ENCODE measurements around the gene CNN1. TPM values are rescaled to one million over a fixed set of nuclear protein-coding genes. Genes with fewer than 3 reads are reported as not detected.

The CNN1 gene
- total and polyA plus RNA-seq, 11 donors = 68.6 to 979 (median 164) TPM

DNA sequence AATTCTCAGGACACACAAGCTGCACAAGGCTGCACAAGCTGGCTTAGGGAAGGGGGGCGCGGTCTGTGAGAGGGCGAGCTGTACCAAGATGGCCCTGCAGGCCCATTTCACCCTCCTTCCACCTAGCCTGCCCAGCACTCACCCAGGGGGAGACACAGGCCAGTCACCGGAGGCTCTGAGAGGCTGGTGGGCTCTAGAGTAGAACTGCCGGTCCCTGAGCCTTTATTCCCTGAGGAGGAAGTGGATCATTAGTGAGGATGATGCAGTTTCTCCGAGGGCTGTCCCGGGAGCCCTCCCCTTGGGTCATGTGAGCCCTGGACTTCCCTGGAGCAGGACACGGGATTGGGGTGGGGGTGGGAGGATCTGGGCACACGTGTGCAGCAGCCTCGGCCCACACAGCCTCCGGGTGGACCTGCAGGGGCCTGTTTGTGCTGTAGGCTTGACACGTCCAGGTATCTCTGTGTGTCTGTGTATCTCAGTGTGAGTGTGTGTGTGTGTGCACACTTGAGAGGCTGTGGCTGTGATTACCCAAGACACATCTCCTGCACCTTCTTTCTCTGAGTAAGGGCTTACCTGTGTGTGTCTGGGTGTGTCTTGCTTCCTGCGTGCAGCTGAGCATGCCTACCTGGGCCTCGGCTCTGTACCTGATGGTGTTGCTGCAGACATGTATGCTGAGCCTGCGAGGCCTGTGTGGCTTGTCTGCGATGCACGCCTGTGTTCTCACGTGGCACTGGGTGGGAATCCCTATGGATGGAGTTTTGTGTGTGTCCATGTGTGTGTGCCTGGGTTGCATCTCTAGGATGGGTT lies 39.0 kb downstream of the CNN1 start, which contains the start of gene ACP5:
Gene ACP5, minus strand, starts transcription at position 195 of the 807 bp plus-strand sequence. CDS start 328 bp downstream, outside the sequence.
- peaks cover 0 to 60% (median 8%) of the 10 kb centered on the region in 12 donors for H3K4me1 ChIP-seq
- WGBS, 4 donors = 61 to 87% (median 70%) methylated on average over 6 to 18 of the region's 18 CpGs
- H3K4me3 ChIP-seq = peak within 1 kb of the TSS; percentile 5 to 59 (median 34)
- DNase-seq = peak in 1 of 5 donors; percentile 47
- intact Hi-C loops (cut with DNase I) = no loop called here
- H3K27me3 ChIP-seq = peaks cover 0 to 22% (median 7%) of the 10 kb centered on the region in 9 donors
- peak; percentile 23 to 48 (median 36) for ATAC-seq
- peak within 1 kb of the TSS in 1 of 12 donors; percentile 87 for H3K27ac ChIP-seq
- H3K9me3 ChIP-seq = no peaks in the 10 kb centered on the region
- TF ChIP-seq, protein P1, sequence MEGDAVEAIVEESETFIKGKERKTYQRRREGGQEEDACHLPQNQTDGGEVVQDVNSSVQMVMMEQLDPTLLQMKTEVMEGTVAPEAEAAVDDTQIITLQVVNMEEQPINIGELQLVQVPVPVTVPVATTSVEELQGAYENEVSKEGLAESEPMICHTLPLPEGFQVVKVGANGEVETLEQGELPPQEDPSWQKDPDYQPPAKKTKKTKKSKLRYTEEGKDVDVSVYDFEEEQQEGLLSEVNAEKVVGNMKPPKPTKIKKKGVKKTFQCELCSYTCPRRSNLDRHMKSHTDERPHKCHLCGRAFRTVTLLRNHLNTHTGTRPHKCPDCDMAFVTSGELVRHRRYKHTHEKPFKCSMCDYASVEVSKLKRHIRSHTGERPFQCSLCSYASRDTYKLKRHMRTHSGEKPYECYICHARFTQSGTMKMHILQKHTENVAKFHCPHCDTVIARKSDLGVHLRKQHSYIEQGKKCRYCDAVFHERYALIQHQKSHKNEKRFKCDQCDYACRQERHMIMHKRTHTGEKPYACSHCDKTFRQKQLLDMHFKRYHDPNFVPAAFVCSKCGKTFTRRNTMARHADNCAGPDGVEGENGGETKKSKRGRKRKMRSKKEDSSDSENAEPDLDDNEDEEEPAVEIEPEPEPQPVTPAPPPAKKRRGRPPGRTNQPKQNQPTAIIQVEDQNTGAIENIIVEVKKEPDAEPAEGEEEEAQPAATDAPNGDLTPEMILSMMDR (IDR thresholded peaks at IDR 0.05) = no peak
- no peak for TF ChIP-seq POLR2A (IDR thresholded peaks at IDR 0.05)
- H3K36me3 ChIP-seq = no peaks in the 10 kb centered on the region

DNA sequence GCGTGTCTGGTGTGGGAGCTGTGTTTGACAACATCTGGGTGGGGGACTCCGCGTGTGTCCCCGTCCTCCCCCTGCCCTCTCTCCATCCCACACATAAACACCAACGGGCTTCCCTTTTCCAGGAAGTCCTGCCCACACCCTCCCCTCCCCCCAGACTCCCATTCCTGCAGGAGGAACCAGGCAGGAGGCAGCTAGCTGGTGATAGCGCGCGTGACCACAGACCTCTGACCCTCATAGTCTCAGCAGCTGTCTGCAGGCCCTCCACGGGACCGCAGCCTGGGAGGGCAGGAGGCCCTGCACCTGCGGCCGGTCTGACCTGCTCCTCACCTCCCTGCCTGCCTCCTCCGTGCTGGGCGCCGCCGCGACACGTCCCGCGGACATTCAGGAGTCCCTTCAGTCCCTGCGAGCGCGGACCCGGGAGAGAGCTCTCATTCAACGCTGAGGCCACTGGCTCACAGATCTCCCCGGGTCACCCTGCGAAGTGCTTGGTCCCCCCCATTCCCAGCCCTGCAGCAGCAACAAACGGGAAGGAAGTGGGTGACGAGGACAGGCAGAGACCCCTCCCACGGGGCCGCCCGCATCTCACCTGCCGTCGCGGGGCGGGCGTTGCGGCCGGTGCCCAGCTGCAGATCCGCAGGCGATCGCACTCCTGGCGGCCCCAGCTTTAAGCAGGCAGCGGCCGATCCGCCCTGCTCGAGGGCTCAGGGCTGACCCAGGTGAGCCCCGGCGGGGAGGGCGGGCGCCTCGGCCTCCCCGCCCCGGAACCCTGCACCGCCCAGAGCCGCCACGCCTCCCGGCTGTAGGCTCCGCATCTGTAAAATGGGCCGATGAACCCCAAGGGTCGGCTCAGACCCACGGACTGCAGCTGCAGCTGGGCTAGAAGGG lies 39.8 kb downstream of the CNN1 start:
- H3K27ac ChIP-seq = peak overlapping the region in 1 of 12 donors; percentile 87
- peaks cover 0 to 67% (median 8%) of the 10 kb centered on the region in 12 donors for H3K4me1 ChIP-seq
- no peaks in the 10 kb centered on the region for H3K36me3 ChIP-seq
- peak in 4 of 5 donors; percentile 57 to 66 (median 62) for DNase-seq
- 19 to 32% (median 25%) methylated on average over 24 to 62 of the region's 62 CpGs for WGBS, 4 donors
- ATAC-seq = peak in 3 of 4 donors; percentile 38 to 46 (median 39)
- no peaks in the 10 kb centered on the region for H3K9me3 ChIP-seq
- H3K27me3 ChIP-seq = peaks cover 0 to 22% (median 7%) of the 10 kb centered on the region in 9 donors
- TF ChIP-seq, protein P1 (IDR thresholded peaks at IDR 0.05) = no peak
- no peak for TF ChIP-seq POLR2A (IDR thresholded peaks at IDR 0.05)
- intact Hi-C loops (cut with DNase I) = no loop called here
- peak overlapping the region; percentile 5 to 59 (median 34) for H3K4me3 ChIP-seq

DNA sequence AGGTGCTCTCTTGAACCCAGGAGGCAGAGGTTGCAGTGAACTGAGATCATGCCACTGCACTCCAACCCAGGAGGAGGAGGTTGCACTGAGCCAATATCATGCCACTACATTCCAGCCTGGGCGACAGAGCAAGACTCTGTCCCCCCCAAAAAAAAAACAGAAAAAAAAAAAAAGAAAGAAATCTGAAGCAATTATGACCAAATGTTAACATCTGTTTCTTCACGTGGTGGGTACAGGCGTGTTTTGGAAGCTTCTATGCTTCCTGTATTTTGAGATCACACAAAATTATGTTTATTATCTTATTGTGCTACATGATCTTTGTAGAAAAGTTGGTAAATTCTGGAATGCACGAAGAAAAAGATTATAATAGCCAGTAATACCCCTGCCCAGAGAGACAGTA lies 41.5 kb downstream of the CNN1 start:
- Histone ChIP-seq H3K27me3 (peaks cover 0 to 22% (median 7%) of the 10 kb centered on the region in 9 donors), H3K27ac (peak overlapping the region in 1 of 12 donors; percentile 87), H3K9me3 (no peaks in the 10 kb centered on the region), H3K4me1 (peaks cover 0 to 76% (median 8%) of the 10 kb centered on the region in 12 donors), H3K36me3 (no peaks in the 10 kb centered on the region), H3K4me3 (no peak overlapping the region)
- TF ChIP-seq, protein P1 (IDR thresholded peaks at IDR 0.05) = no peak
- no peak for TF ChIP-seq POLR2A (IDR thresholded peaks at IDR 0.05)
- WGBS, 4 donors = 71 to 80% (median 73%) methylated on average over 4 of the region's 4 CpGs
- intact Hi-C loops (cut with DNase I) = loop anchor here in 3 of 10 donors (10.0 kb wide), 3 partner anchors 45 to 285 kb away; partner anchors contain the start of genes CNN1 (in 1 of the 3) and TSPAN16 (in 1 of the 3)
- no peak for DNase-seq
- ATAC-seq = no peak

All from heart left ventricle (tissue), 16 donors.